HepG2 (cell line): Measurements from ENCODE around the gene SCRT2. TPM values are rescaled to one million over a fixed set of nuclear protein-coding genes. Genes with fewer than 3 reads are reported as not detected.

Experiments
- ARNTL ChIP-seq: sonication (generic); formaldehyde crosslinking; IDR thresholded peaks from 2 replicates; pipeline ENCODE4 v1.4.0; 2020; ENCODE audit warnings: mild to moderate bottlenecking, missing genetic modification reagents
- ATRX ChIP-seq: sonication (generic); formaldehyde crosslinking; IDR thresholded peaks from 2 replicates; pipeline ENCODE4 v1.4.0; 2020; ENCODE audit warnings: missing genetic modification reagents, borderline replicate concordance
- BCL3 ChIP-seq: sonication (generic); formaldehyde crosslinking; IDR thresholded peaks from 2 replicates; pipeline ENCODE4 v1.5.1; 2020; ENCODE audit warnings: mild to moderate bottlenecking, missing genetic modification reagents, moderate library complexity
- HCFC1 ChIP-seq: fragments of 150-350 bp; IDR thresholded peaks from 2 replicates; pipeline ENCODE4 v1.6.1; 2014; ENCODE audit warnings: low read depth, low read length
- HIC2 ChIP-seq: sonication (generic); formaldehyde crosslinking; IDR thresholded peaks from 2 replicates; pipeline ENCODE4 v1.9.0; 2022; ENCODE audit warnings: low read depth, missing genetic modification reagents
- HNRNPH1 ChIP-seq: fragments of 200-400 bp; formaldehyde crosslinking; optimal IDR thresholded peaks from 2 replicates; pipeline ENCODE3; 2017; ENCODE audit warnings: mild to moderate bottlenecking, low read depth, low read length
- KDM2A ChIP-seq: sonication (generic); formaldehyde crosslinking; IDR thresholded peaks from 2 replicates; pipeline ENCODE4 v1.4.0; 2020; ENCODE audit warnings: low read depth, missing genetic modification reagents, borderline replicate concordance
- KLF16 ChIP-seq, 2 experiments: sonication (generic) in 1 of 2; formaldehyde crosslinking in 1 of 2; IDR thresholded peaks; 2 replicates each; pipeline versions ENCODE4 v1.6.1 to v1.8.0; 2016 to 2023; ENCODE audit warnings: missing genetic modification reagents in 2 of 2, missing compliant biosample characterization in 1 of 2
- MED13 ChIP-seq: sonication (generic); formaldehyde crosslinking; IDR thresholded peaks from 2 replicates; pipeline ENCODE4 v1.5.0; 2020; ENCODE audit warnings: missing genetic modification reagents
- MTA1 ChIP-seq: sonication (generic); formaldehyde crosslinking; IDR thresholded peaks from 2 replicates; pipeline ENCODE4 v1.4.0; 2020; ENCODE audit warnings: missing genetic modification reagents, mild to moderate bottlenecking, borderline replicate concordance
- NONO ChIP-seq, 2 experiments: fragments of 450-650 bp in 1 of 2; sonication (generic) in 1 of 2; formaldehyde crosslinking in 1 of 2; IDR thresholded peaks in 1 of 2; conservative IDR thresholded peaks in 1 of 2; 2 replicates each; pipeline versions ENCODE4 v1.6.1 to v1.8.0; 2017 to 2022; ENCODE audit warnings: mild to moderate bottlenecking in 1 of 2, missing genetic modification reagents in 1 of 2, moderate library complexity in 1 of 2
- RBM22 ChIP-seq: fragments of 200-400 bp; formaldehyde crosslinking; optimal IDR thresholded peaks from 2 replicates; pipeline ENCODE3; 2017; ENCODE audit warnings: mild to moderate bottlenecking, low read length, moderate library complexity
- SIX1 ChIP-seq: sonication (generic); formaldehyde crosslinking; IDR thresholded peaks from 2 replicates; pipeline ENCODE4 v1.4.0; 2020; ENCODE audit warnings: missing genetic modification reagents, borderline replicate concordance
- SNRNP70 ChIP-seq: fragments of 200-400 bp; formaldehyde crosslinking; IDR thresholded peaks from 2 replicates; pipeline ENCODE4 v1.6.1; 2017; ENCODE audit warnings: mild to moderate bottlenecking, low read depth, low read length, moderate library complexity
- TMF1 ChIP-seq: sonication (generic); formaldehyde crosslinking; IDR thresholded peaks from 2 replicates; pipeline ENCODE4 v1.8.1; 2022; ENCODE audit warnings: low read depth, missing genetic modification reagents
- TRIM22 ChIP-seq: fragments of 450-650 bp; IDR thresholded peaks from 2 replicates; pipeline ENCODE4 v1.6.1; 2017
- YEATS2 ChIP-seq: sonication (generic); formaldehyde crosslinking; IDR thresholded peaks from 2 replicates; pipeline ENCODE4 v1.4.0; 2020; ENCODE audit warnings: missing genetic modification reagents, borderline replicate concordance
- ZFX ChIP-seq: sonication (generic); formaldehyde crosslinking; IDR thresholded peaks from 2 replicates; pipeline ENCODE4 v1.4.0; 2020; ENCODE audit warnings: mild to moderate bottlenecking, low read depth, missing genetic modification reagents, moderate library complexity
- ZHX1 ChIP-seq: sonication (generic); formaldehyde crosslinking; IDR thresholded peaks from 2 replicates; pipeline ENCODE4 v1.8.1; 2022; ENCODE audit warnings: low read depth, mild to moderate bottlenecking, missing genetic modification reagents
- ZNF34 ChIP-seq: sonication (generic); formaldehyde crosslinking; IDR thresholded peaks from 2 replicates; pipeline ENCODE4 v1.4.0; 2020; ENCODE audit warnings: mild to moderate bottlenecking, missing genetic modification reagents, borderline replicate concordance
- ZNF567 ChIP-seq: sonication (generic); formaldehyde crosslinking; IDR thresholded peaks from 2 replicates; pipeline ENCODE4 v1.8.1; 2023; ENCODE audit warnings: mild to moderate bottlenecking, missing genetic modification reagents, borderline replicate concordance
- ZNF775 ChIP-seq: sonication (generic); formaldehyde crosslinking; IDR thresholded peaks from 2 replicates; pipeline ENCODE4 v1.4.0; 2020; ENCODE audit warnings: missing genetic modification reagents, mild to moderate bottlenecking, moderate library complexity, borderline replicate concordance
- polyA plus RNA-seq, 8 experiments: library from polyadenylated mRNA; depleted of rRNA in 3 of 8; stranded (reverse) in 7 of 8; unstranded in 1 of 8; fragments of >200 nt; fragmentation: Illumina TruSeq in 4 of 8; extraction: Trizol in 4 of 8; gene quantifications; 2 replicates each; pipeline versions ENCODE4 v1.2.1 to v1.2.3, GENCODE V29; 2011 to 2016; ENCODE audit warnings: low read depth in 4 of 8, missing spikeins in 1 of 8, mixed read lengths in 1 of 8; ENCODE audit not compliant: insufficient read depth in 1 of 8
- total RNA-seq, 5 experiments: library from RNA; depleted of rRNA; stranded (reverse); fragments of >200 nt; fragmentation: Illumina TruSeq; extraction: Trizol; gene quantifications; 2 replicates each; pipeline ENCODE4 v1.2.3, GENCODE V29; 2016; ENCODE audit warnings: low read depth in 1 of 5

The SCRT2 gene
- total and polyA plus RNA-seq, 2 of the 13 experiments (the other 11 are each of a cell fraction or from before 2014, with no cell fraction given) = not detected

- TF ChIP-seq BCL3 (CRISPR knock-in tag) (no peak), MTA1 (CRISPR knock-in tag) (no peak), ARNTL (peak; percentile 49; the same call in 1 of the 2 replicates), ZNF34 (CRISPR knock-in tag) (no peak), ZNF567 (CRISPR knock-in tag) (no peak), HCFC1 (no peak), ZHX1 (CRISPR knock-in tag) (no peak), NONO (IDR thresholded peaks at IDR 0.05) (no peak), NONO (CRISPR knock-in tag; conservative IDR thresholded peaks at IDR 0.05) (no peak), KLF16 (CRISPR knock-in tag; IDR thresholded peaks at IDR 0.05) (no peak; a peak in 1 of 4 replicates), TMF1 (CRISPR knock-in tag) (no peak), HNRNPH1 (no peak), RBM22 (peak; percentile 77), KDM2A (peak; percentile 53; the same call in 1 of the 2 replicates), SNRNP70 (no peak), YEATS2 (CRISPR knock-in tag) (no peak), MED13 (CRISPR knock-in tag) (no peak), ZFX (no peak), HIC2 (CRISPR knock-in tag) (no peak; the same call in 1 of the 2 replicates), ATRX (CRISPR knock-in tag) (no peak), SIX1 (CRISPR knock-in tag) (no peak), ZNF775 (CRISPR knock-in tag) (0 out of 2 replicates have a peak, but pooled peaks have one; percentile 22), TRIM22 (no peak)
Measured at GRCh38 chr20:653590-654416, 21.8 kb downstream of the SCRT2 start (continued).
